ENCODE data around the gene MMAA.
"Not testable (repeated sequence)": the region's sequence is repeated elsewhere in the genome, so short reads cannot be mapped to it uniquely, and the experiment has no call there.

MMAA gene

DNA sequence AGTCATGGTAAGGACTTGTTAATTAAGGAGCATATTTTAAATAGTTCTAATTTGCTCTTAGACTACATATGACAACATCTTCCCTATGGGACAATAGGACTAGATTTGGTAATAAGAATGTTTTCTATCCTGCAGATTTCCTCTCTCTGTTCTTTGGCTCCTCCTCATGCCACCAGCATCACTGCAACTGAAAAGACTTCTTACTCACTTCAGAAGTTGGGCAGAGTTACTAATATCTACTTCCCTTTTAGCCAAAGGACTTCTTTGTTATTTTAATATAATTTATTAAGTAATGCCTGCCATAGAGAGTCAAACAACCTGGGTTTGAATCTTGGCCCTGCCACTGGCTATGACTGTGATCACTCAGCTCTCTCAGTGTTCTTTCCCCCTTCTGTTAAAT is 16.4 kb downstream of the MMAA start:
- Histone ChIP-seq H3K4me3 (ENCODE audit: low read length in 2 of 2) (no peak overlapping the region), H3K27ac (ENCODE audit: low read length) (no peak overlapping the region), H3K27me3 (ENCODE audit: control insufficient read depth in 1 of 2, insufficient read depth in 2 of 2, low read length in 2 of 2) (no peaks in the 10 kb centered on the region), H3K9me3 (ENCODE audit: control insufficient read depth in 2 of 2, low read length in 2 of 2) (no peaks in the 10 kb centered on the region), H3K9ac (ENCODE audit: low read length in 2 of 2) (no peak overlapping the region), H3K36me3 (ENCODE audit: control insufficient read depth in 2 of 2, insufficient read depth in 2 of 2, low read length in 2 of 2) (no peaks in the 10 kb centered on the region), H3K4me1 (ENCODE audit: control insufficient read depth, insufficient read depth, low read length) (no peaks in the 10 kb centered on the region)

DNA sequence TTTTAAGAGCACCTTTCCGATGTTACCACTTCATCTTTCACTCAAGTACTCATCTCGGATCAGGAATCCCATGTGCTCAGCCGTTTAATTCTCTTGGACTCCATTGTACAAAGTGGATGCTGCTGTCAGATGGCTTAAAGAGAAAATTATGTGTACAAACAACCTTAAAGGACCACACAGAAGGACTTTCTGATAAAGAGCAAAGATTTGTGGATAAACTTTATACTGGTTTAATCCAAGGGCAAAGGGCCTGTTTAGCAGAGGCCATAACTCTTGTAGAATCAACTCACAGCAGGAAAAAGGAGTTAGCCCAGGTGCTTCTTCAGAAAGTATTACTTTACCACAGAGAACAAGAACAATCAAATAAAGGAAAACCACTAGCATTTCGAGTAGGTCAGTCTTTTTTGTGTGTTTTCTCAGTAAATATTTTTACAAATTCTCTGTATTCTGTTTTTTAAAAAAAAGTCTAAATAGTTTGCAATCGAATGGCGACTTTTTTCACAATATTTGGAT is 20.1 kb downstream of the MMAA start:
- Histone ChIP-seq H3K27me3 (ENCODE audit: control insufficient read depth in 1 of 2, insufficient read depth in 2 of 2, low read length in 2 of 2) (no peaks in the 10 kb centered on the region), H3K9me3 (ENCODE audit: control insufficient read depth in 2 of 2, low read length in 2 of 2) (no peaks in the 10 kb centered on the region), H3K9ac (ENCODE audit: low read length in 2 of 2) (no peak overlapping the region), H3K4me3 (ENCODE audit: low read length in 2 of 2) (no peak overlapping the region), H3K27ac (ENCODE audit: low read length) (no peak overlapping the region), H3K36me3 (ENCODE audit: control insufficient read depth in 2 of 2, insufficient read depth in 2 of 2, low read length in 2 of 2) (no peaks in the 10 kb centered on the region), H3K4me1 (ENCODE audit: control insufficient read depth, insufficient read depth, low read length) (no peaks in the 10 kb centered on the region)

DNA sequence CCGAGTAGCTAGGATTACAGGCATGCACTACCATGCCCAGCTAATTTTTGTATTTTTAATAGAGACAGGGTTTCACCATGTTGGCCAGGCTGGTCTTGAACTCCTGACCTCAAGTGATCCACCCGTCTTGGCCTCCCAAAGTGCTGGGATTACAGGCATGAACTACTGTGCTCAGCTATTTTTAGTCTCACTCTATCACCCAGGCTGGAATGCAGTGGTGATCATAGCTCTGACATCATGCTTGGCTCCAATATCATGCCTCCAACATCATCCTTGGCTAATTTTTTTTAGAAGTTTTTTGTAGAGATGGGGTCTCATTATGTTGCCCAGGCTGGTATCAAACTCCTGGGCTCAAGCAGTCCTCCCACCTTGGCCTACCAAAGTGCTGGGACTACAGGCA is 21.1 kb downstream of the MMAA start:
- not testable (repeated sequence) for H3K4me1 ChIP-seq (ENCODE audit: control insufficient read depth, insufficient read depth, low read length); H3K27ac ChIP-seq (ENCODE audit: low read length); H3K9ac ChIP-seq (ENCODE audit: low read length in 2 of 2); H3K9me3 ChIP-seq (ENCODE audit: control insufficient read depth in 2 of 2, low read length in 2 of 2); H3K27me3 ChIP-seq (ENCODE audit: control insufficient read depth in 1 of 2, insufficient read depth in 2 of 2, low read length in 2 of 2); H3K36me3 ChIP-seq (ENCODE audit: control insufficient read depth in 2 of 2, insufficient read depth in 2 of 2, low read length in 2 of 2); H3K4me3 ChIP-seq (ENCODE audit: low read length in 2 of 2)

DNA sequence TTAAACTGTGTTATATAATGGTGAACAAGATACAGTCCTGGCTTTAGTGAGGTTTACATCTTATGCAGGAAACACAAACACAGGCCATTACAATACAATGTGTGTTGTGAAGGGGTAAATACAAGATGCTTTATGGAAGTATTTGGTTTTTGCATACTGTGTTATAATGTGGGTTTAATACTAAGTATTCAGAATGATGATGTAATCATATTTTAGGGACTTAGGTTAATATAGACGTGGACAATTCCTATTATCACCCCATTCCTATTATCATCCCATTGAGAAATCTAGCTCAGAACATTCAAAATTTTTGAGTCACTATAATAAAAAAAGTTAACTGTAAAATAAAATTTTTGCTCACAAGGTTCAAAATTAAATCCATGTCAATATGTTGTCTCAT is 24.1 kb downstream of the MMAA start:
- H3K4me3 ChIP-seq (ENCODE audit: low read length in 2 of 2), result no peak overlapping the region
- H3K36me3 ChIP-seq (ENCODE audit: control insufficient read depth in 2 of 2, insufficient read depth in 2 of 2, low read length in 2 of 2), result peaks cover 0 to 4% of the 10 kb centered on the region in 2 donors
- H3K9me3 ChIP-seq (ENCODE audit: control insufficient read depth in 2 of 2, low read length in 2 of 2), result no peaks in the 10 kb centered on the region
- no peak overlapping the region for H3K9ac ChIP-seq (ENCODE audit: low read length in 2 of 2)
- H3K27me3 ChIP-seq (ENCODE audit: control insufficient read depth in 1 of 2, insufficient read depth in 2 of 2, low read length in 2 of 2), result no peaks in the 10 kb centered on the region
- H3K4me1 ChIP-seq (ENCODE audit: control insufficient read depth, insufficient read depth, low read length), result no peaks in the 10 kb centered on the region
- no peak overlapping the region for H3K27ac ChIP-seq (ENCODE audit: low read length)

DNA sequence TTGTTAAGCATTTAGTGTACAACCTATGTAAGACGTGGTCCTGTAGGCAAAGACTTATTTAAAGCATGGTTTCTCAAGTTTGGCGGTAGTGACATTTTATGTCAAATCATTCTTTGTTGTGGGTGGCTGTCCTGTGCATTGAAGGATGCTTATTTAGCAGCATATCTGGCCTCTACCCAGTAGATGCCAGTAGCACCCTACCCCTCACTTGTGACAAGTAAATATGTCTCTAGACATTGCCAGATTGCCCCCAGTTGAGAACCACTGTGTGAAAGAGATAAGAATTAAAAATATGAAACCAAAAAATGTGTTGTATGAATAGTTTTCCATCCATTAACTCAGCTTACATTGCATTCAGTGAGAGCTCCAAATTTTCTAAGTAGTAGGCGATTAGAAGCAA is 25.5 kb downstream of the MMAA start:
- Histone ChIP-seq H3K27me3 (ENCODE audit: control insufficient read depth in 1 of 2, insufficient read depth in 2 of 2, low read length in 2 of 2) (no peaks in the 10 kb centered on the region), H3K4me3 (ENCODE audit: low read length in 2 of 2) (no peak overlapping the region), H3K9ac (ENCODE audit: low read length in 2 of 2) (no peak overlapping the region), H3K36me3 (ENCODE audit: control insufficient read depth in 2 of 2, insufficient read depth in 2 of 2, low read length in 2 of 2) (peaks cover 0 to 4% of the 10 kb centered on the region in 2 donors), H3K9me3 (ENCODE audit: control insufficient read depth in 2 of 2, low read length in 2 of 2) (no peaks in the 10 kb centered on the region), H3K27ac (ENCODE audit: low read length) (no peak overlapping the region), H3K4me1 (ENCODE audit: control insufficient read depth, insufficient read depth, low read length) (no peaks in the 10 kb centered on the region)

DNA sequence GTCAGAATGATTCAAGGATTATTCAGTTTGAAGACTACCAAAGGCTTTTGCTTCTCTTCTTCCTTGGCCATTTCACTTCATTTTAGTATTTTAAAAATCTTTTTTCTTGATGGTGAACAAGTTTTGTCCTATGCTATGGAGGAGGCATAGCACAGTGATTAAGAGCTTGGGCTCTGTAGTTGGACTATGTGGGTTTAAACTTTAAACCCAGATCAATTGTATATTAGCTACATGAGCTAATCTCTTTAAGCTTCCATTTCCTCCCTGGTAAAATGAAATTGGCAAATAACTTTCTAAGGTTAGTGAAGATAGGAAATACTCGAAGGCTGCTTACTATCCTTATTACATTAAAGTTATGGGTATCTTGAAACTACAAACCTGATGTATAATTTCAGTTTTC is 37.0 kb downstream of the MMAA start:
- Histone ChIP-seq H3K9ac (ENCODE audit: low read length in 2 of 2) (no peak overlapping the region), H3K4me3 (ENCODE audit: low read length in 2 of 2) (no peak overlapping the region), H3K9me3 (ENCODE audit: control insufficient read depth in 2 of 2, low read length in 2 of 2) (no peaks in the 10 kb centered on the region), H3K27me3 (ENCODE audit: control insufficient read depth in 1 of 2, insufficient read depth in 2 of 2, low read length in 2 of 2) (no peaks in the 10 kb centered on the region), H3K4me1 (ENCODE audit: control insufficient read depth, insufficient read depth, low read length) (no peaks in the 10 kb centered on the region), H3K36me3 (ENCODE audit: control insufficient read depth in 2 of 2, insufficient read depth in 2 of 2, low read length in 2 of 2) (peaks cover 0 to 8% of the 10 kb centered on the region in 2 donors), H3K27ac (ENCODE audit: low read length) (no peak overlapping the region)

DNA sequence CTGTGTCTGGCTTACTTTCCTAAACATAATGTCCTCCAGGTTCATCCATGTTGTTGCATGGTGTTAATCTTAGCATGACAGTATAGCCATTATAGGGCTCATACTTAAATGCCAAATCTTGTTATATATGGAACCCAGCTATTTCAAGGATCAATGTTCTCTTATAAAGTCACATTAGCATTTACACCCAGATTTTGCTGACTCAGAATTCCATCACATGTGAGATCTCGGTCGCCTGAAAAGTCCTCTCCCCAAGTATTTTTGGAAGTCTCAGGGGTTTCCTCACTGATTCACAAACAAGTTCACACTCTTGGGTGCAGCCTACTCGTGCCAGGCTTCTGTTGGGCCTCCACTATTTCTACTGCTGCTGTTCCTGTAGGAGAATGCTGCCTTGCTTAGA is 40.9 kb downstream of the MMAA start:
- Histone ChIP-seq H3K27ac (ENCODE audit: low read length) (no peak overlapping the region), H3K36me3 (ENCODE audit: control insufficient read depth in 2 of 2, insufficient read depth in 2 of 2, low read length in 2 of 2) (peaks cover 0 to 4% of the 10 kb centered on the region in 2 donors), H3K9me3 (ENCODE audit: control insufficient read depth in 2 of 2, low read length in 2 of 2) (no peaks in the 10 kb centered on the region), H3K4me3 (ENCODE audit: low read length in 2 of 2) (no peak overlapping the region), H3K4me1 (ENCODE audit: control insufficient read depth, insufficient read depth, low read length) (no peaks in the 10 kb centered on the region), H3K9ac (ENCODE audit: low read length in 2 of 2) (no peak overlapping the region), H3K27me3 (ENCODE audit: control insufficient read depth in 1 of 2, insufficient read depth in 2 of 2, low read length in 2 of 2) (no peaks in the 10 kb centered on the region)

DNA sequence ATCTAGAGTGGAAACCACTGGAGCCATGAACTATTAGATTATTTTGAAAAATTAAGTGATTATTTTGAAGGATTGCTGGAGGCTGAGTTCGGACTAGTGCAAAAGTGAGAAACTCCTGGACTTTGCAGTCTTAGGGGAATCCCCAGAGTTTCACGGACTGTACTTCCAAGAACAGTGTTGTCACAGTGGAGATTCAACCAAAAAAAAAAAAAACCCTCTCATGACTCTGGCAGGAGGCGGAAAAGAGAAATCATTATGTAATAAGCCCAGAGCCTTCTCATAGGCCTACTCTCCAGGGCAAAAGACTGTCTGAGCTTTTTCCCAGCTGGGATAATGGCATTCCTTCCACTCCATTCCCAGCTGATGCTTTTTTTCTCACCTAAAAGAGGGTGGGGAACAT is 44.0 kb downstream of the MMAA start:
- Histone ChIP-seq H3K9ac (ENCODE audit: low read length in 2 of 2) (no peak overlapping the region), H3K4me3 (ENCODE audit: low read length in 2 of 2) (no peak overlapping the region), H3K4me1 (ENCODE audit: control insufficient read depth, insufficient read depth, low read length) (no peaks in the 10 kb centered on the region), H3K9me3 (ENCODE audit: control insufficient read depth in 2 of 2, low read length in 2 of 2) (no peaks in the 10 kb centered on the region), H3K27me3 (ENCODE audit: control insufficient read depth in 1 of 2, insufficient read depth in 2 of 2, low read length in 2 of 2) (no peaks in the 10 kb centered on the region), H3K36me3 (ENCODE audit: control insufficient read depth in 2 of 2, insufficient read depth in 2 of 2, low read length in 2 of 2) (no peaks in the 10 kb centered on the region), H3K27ac (ENCODE audit: low read length) (no peak overlapping the region)

DNA sequence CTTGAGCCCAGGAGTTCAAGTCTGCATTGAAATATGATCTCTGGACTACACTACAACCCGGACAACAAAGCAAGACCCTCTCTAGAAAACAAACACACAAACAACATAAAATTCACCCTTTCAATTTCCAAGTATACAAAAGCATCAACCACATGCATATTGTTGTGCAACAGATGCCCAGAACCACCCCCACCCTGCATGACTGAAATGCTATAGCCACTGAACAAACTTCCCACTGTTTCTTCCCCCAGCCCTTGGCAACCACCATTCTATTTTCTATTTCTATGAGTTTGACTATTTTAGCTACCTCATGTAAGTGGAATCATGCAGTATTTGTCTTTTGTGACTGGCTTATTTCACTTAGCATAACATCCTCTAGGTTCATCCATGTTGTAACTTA is 46.6 kb downstream of the MMAA start:
- no peak overlapping the region for H3K9ac ChIP-seq (ENCODE audit: low read length in 2 of 2)
- no peaks in the 10 kb centered on the region for H3K36me3 ChIP-seq (ENCODE audit: control insufficient read depth in 2 of 2, insufficient read depth in 2 of 2, low read length in 2 of 2)
- no peaks in the 10 kb centered on the region for H3K9me3 ChIP-seq (ENCODE audit: control insufficient read depth in 2 of 2, low read length in 2 of 2)
- H3K27ac ChIP-seq (ENCODE audit: low read length), result no peak overlapping the region
- H3K4me3 ChIP-seq (ENCODE audit: low read length in 2 of 2), result no peak overlapping the region
- no peaks in the 10 kb centered on the region for H3K4me1 ChIP-seq (ENCODE audit: control insufficient read depth, insufficient read depth, low read length)
- H3K27me3 ChIP-seq (ENCODE audit: control insufficient read depth in 1 of 2, insufficient read depth in 2 of 2, low read length in 2 of 2), result no peaks in the 10 kb centered on the region

DNA sequence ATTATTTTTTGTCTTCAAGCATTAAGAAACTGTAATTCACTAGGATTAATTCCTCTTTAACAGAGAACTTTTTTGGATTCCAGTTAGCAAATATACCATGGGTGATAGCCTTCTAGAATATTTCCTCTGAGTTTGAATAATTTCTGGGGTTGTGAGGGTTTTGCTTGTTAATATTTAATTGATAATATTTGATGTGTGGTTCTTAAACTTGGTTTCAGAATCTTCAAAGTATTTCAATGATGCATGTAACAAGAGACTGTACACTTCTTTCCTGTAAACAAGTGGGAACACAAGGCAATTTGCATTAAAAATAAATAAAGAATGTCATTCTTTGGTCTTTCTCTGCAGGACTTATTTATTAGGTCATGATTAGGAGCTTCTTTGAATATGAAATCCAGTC is 51.2 kb downstream of the MMAA start:
- no peaks in the 10 kb centered on the region for H3K27me3 ChIP-seq (ENCODE audit: control insufficient read depth in 1 of 2, insufficient read depth in 2 of 2, low read length in 2 of 2)
- no peak overlapping the region for H3K27ac ChIP-seq (ENCODE audit: low read length)
- H3K36me3 ChIP-seq (ENCODE audit: control insufficient read depth in 2 of 2, insufficient read depth in 2 of 2, low read length in 2 of 2), result no peaks in the 10 kb centered on the region
- no peaks in the 10 kb centered on the region for H3K4me1 ChIP-seq (ENCODE audit: control insufficient read depth, insufficient read depth, low read length)
- H3K4me3 ChIP-seq (ENCODE audit: low read length in 2 of 2), result no peak overlapping the region
- H3K9me3 ChIP-seq (ENCODE audit: control insufficient read depth in 2 of 2, low read length in 2 of 2), result no peaks in the 10 kb centered on the region
- H3K9ac ChIP-seq (ENCODE audit: low read length in 2 of 2), result no peak overlapping the region

DNA sequence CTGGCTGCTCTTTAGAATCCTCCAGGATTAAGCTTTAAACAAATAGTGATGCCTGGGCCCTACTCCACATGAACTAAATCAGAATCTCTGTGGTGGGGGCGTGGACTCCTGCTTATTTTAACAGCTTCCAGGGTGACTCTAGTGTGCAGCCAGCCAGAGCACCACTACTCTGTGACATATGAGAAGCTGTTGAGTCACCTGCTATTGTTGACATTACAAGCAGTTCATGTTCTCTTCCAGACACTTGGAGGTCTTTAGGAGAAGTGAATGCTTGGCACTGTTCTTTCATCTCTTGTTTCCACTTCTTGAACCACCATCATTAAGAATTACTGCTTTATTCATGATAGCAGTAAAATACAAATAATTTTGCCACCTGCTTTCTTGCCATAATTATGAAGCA is 60.3 kb downstream of the MMAA start:
- Histone ChIP-seq H3K9ac (ENCODE audit: low read length in 2 of 2) (no peak overlapping the region), H3K4me1 (ENCODE audit: control insufficient read depth, insufficient read depth, low read length) (no peaks in the 10 kb centered on the region), H3K9me3 (ENCODE audit: control insufficient read depth in 2 of 2, low read length in 2 of 2) (no peaks in the 10 kb centered on the region), H3K4me3 (ENCODE audit: low read length in 2 of 2) (no peak overlapping the region), H3K27me3 (ENCODE audit: control insufficient read depth in 1 of 2, insufficient read depth in 2 of 2, low read length in 2 of 2) (no peaks in the 10 kb centered on the region), H3K36me3 (ENCODE audit: control insufficient read depth in 2 of 2, insufficient read depth in 2 of 2, low read length in 2 of 2) (no peaks in the 10 kb centered on the region), H3K27ac (ENCODE audit: low read length) (no peak overlapping the region)
